Activated CD8-positive, alpha-beta T cell treated with anti-CD3 and anti-CD28 coated beads for 36 hours (primary cell): Measurements from ENCODE around the gene FADD. TPM values are rescaled to one million over a fixed set of nuclear protein-coding genes. Genes with fewer than 3 reads are reported as not detected.

ENCODE experiments used
- ATAC-seq: fragments of 200-7000 bp; cut with Tn5 transposase; one replicate; pipeline ENCODE4 v1.10.0; 2021; ENCODE audit warnings: mild to moderate bottlenecking, moderate library complexity
- CTCF ChIA-PET: fragments of 350-600 bp; sonication (Branson Sonifier 250); formaldehyde crosslinking; loops from one replicate; lab custom pipeline; 2021; ENCODE audit warnings: antibody characterized with exemption; lab: Charles Lee
- POLR2A ChIA-PET: fragments of 350-600 bp; sonication (Branson Sonifier 250); formaldehyde crosslinking; loops from one replicate; lab custom pipeline; 2021; ENCODE audit warnings: antibody characterized with exemption; lab: Charles Lee
- DNase-seq: peaks from one replicate; pipeline ENCODE4 v3.0.0-alpha.2; 2020
- H3K27ac Mint-ChIP-seq: one replicate; pipeline ENCODE4 v1.8.0; 2021; ENCODE audit warnings: mild to moderate bottlenecking, mixed read lengths
- H3K27me3 Mint-ChIP-seq: one replicate; pipeline ENCODE4 v1.8.0; 2021; ENCODE audit warnings: mixed read lengths
- H3K36me3 Mint-ChIP-seq: one replicate; pipeline ENCODE4 v1.8.0; 2021; ENCODE audit warnings: low read depth, mixed read lengths
- H3K4me1 Mint-ChIP-seq: one replicate; pipeline ENCODE4 v1.8.0; 2021; ENCODE audit warnings: low read depth, mixed read lengths
- H3K4me3 Mint-ChIP-seq: one replicate; pipeline ENCODE4 v1.8.0; 2021; ENCODE audit warnings: mild to moderate bottlenecking, moderate library complexity, mixed read lengths
- H3K9me3 Mint-ChIP-seq: one replicate; pipeline ENCODE4 v1.8.0; 2021; ENCODE audit warnings: mixed read lengths
- CTCF ChIP-seq: fragments of 200-600 bp; IDR thresholded peaks from one replicate; pipeline ENCODE4 v1.8.0; 2022; ENCODE audit warnings: antibody characterized with exemption, mild to moderate bottlenecking
- intact Hi-C: fragments of 100-400 bp; cut with micrococcal nuclease; formaldehyde crosslinking; loops from one replicate; pipeline ENCODE4 v1.10.0; 2022
- total RNA-seq, 2 experiments: library from RNA; stranded (reverse); gene quantifications; one replicate each; pipeline ENCODE4 v1.2.3, GENCODE V29; 2021

FADD gene
- total RNA-seq, 2 experiments from 2014 or later, result 27.6 to 29.6 TPM

DNA sequence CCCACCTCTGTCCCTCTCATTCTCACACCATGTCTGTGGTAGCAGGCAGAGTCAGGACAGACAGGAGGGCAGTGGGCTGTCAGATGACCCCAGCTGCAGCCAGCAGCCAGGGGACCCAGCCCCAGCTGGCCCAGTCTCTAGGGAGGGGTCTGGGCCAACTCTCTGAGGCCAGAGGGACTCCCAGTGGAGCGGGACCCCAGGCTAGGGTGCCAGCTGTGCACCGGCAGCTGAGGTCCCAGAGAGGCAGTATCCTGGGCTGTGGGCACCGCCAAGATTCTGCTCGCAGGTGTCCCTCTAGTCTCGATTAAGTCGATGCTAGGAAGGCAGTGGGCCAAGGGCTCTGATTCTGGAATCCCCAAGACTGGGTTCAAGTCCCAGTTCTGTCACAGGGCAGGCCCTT lies 16.7 kb upstream of the FADD start:
- H3K27me3 Mint-ChIP-seq, result peaks cover 2% of the 10 kb centered on the region
- H3K27ac Mint-ChIP-seq, result no peak overlapping the region
- H3K36me3 Mint-ChIP-seq, result no peaks in the 10 kb centered on the region
- ChIA-PET CTCF (no interaction called here), POLR2A (no interaction called here)
- DNase-seq (no peak), ATAC-seq (no peak)
- no peak for TF ChIP-seq CTCF
- intact Hi-C loops, result no loop called here
- no peaks in the 10 kb centered on the region for H3K9me3 Mint-ChIP-seq
- no peak overlapping the region for H3K4me3 Mint-ChIP-seq
- no peaks in the 10 kb centered on the region for H3K4me1 Mint-ChIP-seq

DNA sequence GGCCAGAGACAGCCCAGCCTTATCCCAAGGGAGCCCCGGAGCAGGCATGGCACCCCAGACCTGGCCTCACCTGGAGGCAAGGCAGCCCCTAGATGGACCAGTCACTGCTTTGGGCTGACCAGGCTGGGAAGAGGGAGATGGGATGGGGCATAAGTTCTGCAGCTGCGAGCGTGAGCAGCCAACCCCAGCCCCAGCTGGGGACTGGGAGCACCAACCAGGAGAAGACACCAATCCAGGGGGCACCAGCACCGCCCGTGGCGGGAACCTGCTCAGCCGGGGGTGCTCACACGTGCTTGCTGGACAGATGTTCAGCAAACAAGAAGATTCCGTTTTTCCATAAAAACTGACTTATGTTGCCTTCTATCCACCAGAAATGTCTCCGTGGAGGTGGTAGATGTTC lies 16.2 kb upstream of the FADD start:
- peaks cover 2% of the 10 kb centered on the region for H3K27me3 Mint-ChIP-seq
- no peaks in the 10 kb centered on the region for H3K36me3 Mint-ChIP-seq
- ATAC-seq (no peak), DNase-seq (no peak)
- intact Hi-C loops, result no loop called here
- TF ChIP-seq CTCF, result no peak
- H3K4me1 Mint-ChIP-seq, result no peaks in the 10 kb centered on the region
- ChIA-PET CTCF (no interaction called here), POLR2A (no interaction called here)
- no peak overlapping the region for H3K4me3 Mint-ChIP-seq
- H3K27ac Mint-ChIP-seq, result no peak overlapping the region
- no peaks in the 10 kb centered on the region for H3K9me3 Mint-ChIP-seq

DNA sequence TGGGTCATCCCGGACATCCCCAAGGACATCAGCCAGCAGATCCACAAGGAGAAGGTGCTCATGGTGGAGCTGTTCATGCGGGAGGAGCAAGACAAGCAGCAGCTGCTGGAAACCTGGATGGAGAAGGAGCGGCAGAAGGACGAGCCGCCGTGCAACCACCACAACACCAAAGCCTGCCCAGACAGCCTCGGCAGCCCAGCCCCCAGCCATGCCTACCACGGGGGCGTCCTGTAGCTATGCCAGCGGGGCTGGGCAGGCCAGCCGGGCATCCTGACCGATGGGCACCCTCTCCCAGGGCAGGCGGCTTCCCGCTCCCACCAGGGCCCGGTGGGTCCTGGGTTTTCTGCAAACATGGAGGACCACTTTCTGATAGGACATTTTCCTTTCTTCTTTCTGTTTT lies 15.3 kb upstream of the FADD start:
- DNase-seq, result no peak
- peaks cover 5% of the 10 kb centered on the region for H3K27me3 Mint-ChIP-seq

GRCh38 chr11:70189622-70190021 lies 13.5 kb upstream of the FADD start:
- no peaks in the 10 kb centered on the region for H3K36me3 Mint-ChIP-seq
- ChIA-PET POLR2A (no interaction called here), CTCF (no interaction called here)
- DNase-seq (no peak), ATAC-seq (no peak)
- no peak for TF ChIP-seq CTCF
- H3K4me3 Mint-ChIP-seq, result no peak overlapping the region
- no peaks in the 10 kb centered on the region for H3K4me1 Mint-ChIP-seq
- H3K27me3 Mint-ChIP-seq, result peaks cover 5% of the 10 kb centered on the region
- no peak overlapping the region for H3K27ac Mint-ChIP-seq
- intact Hi-C loops, result loop anchor here (5.0 to 10.0 kb wide), 2 partner anchors 272 to 505 kb away; no protein-coding TSS in a partner anchor
- no peaks in the 10 kb centered on the region for H3K9me3 Mint-ChIP-seq

More for the DNA sequence above, 15.3 kb upstream of the FADD start:
- Mint-ChIP-seq H3K36me3 (no peaks in the 10 kb centered on the region), H3K27ac (no peak overlapping the region), H3K4me3 (no peak overlapping the region), H3K4me1 (no peaks in the 10 kb centered on the region), H3K9me3 (no peaks in the 10 kb centered on the region)
- no peak for TF ChIP-seq CTCF
- ATAC-seq, result no peak
- intact Hi-C loops, result no loop called here
- ChIA-PET CTCF (no interaction called here), POLR2A (no interaction called here)

GRCh38 chr11:70191495-70192140 lies 11.5 kb upstream of the FADD start:
- CTCF ChIA-PET, result interaction anchor here (0.7 to 1.6 kb wide), 4 partner anchors 13 to 283 kb away, joined by 3 to 9 read pairs (median 4); no protein-coding TSS in a partner anchor
- POLR2A ChIA-PET, result no interaction called here

More at GRCh38 chr11:70191495-70192140, 11.5 kb upstream of the FADD start:
- intact Hi-C loops, result loop anchor here (5.0 to 10.0 kb wide), 2 partner anchors 274 to 507 kb away; no protein-coding TSS in a partner anchor
- no peaks in the 10 kb centered on the region for H3K4me1 Mint-ChIP-seq
- H3K9me3 Mint-ChIP-seq, result no peaks in the 10 kb centered on the region
- no peak overlapping the region for H3K4me3 Mint-ChIP-seq
- H3K27me3 Mint-ChIP-seq, result peaks cover 5% of the 10 kb centered on the region
- DNase-seq (peak; percentile 79), ATAC-seq (peak; percentile 83)
- H3K36me3 Mint-ChIP-seq, result no peaks in the 10 kb centered on the region
- peak; percentile 82 for TF ChIP-seq CTCF
- no peak overlapping the region for H3K27ac Mint-ChIP-seq
